Limb (tissue), 2 donors: Measurements from ENCODE around the gene C3orf20.

ENCODE experiments used
- DNase-seq, 2 donors: peaks; one replicate each; pipeline ENCODE4 v3.0.0-alpha.2; 2016; ENCODE audit errors: extremely low spot score in 2 of 2

C3orf20 gene

GRCh38 chr3:14674841-14675240 is at the start of gene C3orf20:
TSS of gene C3orf20 (plus strand) at chr3:14675141. CDS start at chr3:14682714, 7,573 bp downstream.
- DNase-seq = no peak

DNA sequence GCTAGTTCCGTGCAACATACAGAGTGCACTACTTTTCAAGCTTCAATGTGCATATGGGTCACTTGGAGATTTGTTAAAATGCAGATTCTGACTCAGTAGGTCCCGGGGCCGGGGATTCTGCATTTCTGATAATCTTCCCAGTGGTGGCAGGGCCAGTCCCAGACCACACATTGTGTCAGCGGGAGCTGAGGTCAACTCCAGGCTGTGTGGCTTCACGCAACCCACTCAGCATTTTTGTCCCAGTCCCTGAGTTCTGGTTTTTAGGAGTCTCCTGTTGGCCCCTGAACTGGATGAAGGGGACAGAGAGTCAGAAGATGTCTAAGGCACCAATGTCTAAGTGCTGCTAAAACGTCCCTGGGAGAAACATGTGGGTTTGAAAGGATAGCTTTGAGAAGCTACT is 49.5 kb upstream of the C3orf20 start:
- DNase-seq = no peak

GRCh38 chr3:14627815-14628214 is 47.1 kb upstream of the C3orf20 start:
- DNase-seq = no peak

GRCh38 chr3:14628406-14628805 is 46.5 kb upstream of the C3orf20 start:
- DNase-seq = no peak

GRCh38 chr3:14630404-14631100 is 44.4 kb upstream of the C3orf20 start:
- no peak for DNase-seq

DNA sequence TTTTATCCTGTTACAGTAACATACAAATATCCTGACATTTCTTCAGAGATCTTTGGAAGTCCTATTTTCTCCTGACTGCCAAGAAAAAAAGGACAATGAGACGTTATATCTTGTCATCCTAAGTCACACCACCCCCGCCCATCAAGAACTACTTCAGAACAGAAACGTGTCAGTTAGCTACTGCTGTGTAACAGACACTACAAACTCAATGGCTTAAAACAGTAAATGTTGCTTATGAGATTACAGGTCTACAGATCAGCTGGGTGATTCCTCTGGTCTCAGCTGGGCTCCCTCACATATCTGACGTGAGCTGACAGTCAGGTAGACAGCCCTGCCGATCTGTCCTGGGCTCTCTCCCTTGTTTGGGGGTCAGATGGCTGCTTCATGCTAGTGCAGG is 43.8 kb upstream of the C3orf20 start:
- no peak for DNase-seq

GRCh38 chr3:14631687-14632441 is 43.1 kb upstream of the C3orf20 start:
- no peak for DNase-seq

- DNase-seq = no peak
These were observed 42.5 kb upstream of the C3orf20 start for GRCh38 chr3:14632442-14632930.

GRCh38 chr3:14633417-14633816 is 41.5 kb upstream of the C3orf20 start:
- DNase-seq = no peak

DNA sequence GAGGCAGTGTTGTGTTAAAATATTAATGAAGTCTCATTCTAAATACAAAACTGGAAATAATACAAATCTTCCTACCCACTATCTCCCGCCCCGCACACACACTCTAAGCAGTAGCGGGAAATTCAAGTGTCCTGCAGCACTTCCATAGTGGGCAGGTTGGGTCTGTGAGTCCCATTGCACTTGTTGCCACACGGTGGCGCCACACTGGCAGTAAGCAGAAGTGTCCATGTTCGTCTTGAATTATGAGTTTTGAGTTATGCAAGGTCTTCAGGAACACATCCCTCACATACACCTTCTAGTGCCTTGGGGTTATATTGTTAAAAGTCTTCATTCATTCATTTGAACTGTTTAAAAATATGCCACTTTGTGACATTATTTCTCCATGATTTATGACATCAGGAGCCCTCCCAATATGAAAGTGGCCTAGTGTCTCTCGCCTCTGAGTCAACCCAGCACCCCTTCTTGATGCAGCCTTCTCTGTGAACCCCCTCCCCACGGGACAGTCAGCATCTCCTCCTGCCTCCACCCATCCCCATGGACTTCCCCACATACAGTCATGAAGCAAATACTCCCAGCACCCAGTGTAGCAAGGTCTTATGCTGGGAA is 41.0 kb upstream of the C3orf20 start:
- DNase-seq = peak in 1 of 2 donors; percentile 42

DNA sequence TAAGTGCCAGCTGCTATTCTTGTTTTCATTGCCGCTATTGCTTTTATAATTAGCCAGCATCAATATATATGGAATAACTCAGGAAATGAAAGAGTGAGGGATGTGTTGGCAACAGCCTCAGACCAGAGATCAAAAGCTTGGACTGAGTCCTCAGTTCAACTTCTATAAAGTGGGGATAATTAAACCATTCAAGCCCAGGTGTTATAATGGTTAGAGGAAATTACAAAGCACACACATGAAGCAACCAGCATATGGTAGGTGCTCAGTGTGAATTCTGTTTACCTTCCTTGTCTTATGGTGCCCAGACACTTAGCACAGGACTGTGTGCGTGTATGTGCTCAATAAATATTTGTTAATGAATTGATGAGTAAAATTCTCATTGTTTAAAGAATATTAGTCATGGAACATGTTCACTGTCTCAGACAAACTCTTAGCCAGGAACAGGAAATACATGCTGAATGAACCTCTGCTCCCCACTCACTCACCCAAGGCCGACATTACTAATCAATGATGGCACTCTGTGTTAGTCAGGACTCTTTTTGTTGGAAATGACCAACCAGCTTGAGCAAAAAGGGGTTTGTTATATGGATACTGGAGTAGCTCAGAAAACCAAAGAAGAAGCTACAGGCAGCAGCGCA is 40.1 kb upstream of the C3orf20 start:
- no peak for DNase-seq

DNA sequence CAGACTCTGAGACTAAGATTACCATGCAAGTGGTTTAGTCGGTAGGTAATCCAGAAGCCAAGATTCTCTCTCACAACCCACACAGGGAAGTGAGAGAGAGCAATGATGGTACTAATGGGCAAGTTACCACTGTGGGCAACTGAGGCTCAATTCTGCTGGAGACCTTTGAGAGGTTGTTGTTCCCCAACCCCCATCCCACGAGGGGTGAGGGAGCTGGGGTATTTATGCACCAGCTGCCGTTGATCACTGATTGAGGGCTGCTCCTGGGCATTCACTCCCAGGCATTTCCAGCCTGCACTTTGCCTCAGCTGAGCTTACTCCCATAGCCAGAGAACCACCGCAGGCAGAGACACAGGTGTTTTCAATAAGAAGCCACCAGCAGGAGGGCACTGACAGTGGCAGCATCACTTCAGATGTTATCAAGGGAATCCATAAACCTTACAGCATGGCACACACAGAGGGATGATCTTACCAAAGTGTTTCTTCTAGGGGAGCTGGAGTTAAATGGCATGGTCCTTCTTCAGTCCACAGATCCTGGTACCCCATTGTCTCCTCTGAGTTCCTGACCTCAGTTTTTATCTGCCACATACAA is 38.3 kb upstream of the C3orf20 start:
- no peak for DNase-seq

- DNase-seq = no peak
These were observed 34.8 kb upstream of the C3orf20 start for GRCh38 chr3:14640157-14640562.

- no peak for DNase-seq
These were observed 34.2 kb upstream of the C3orf20 start for GRCh38 chr3:14640734-14641133.

- DNase-seq = no peak
These were observed 33.6 kb upstream of the C3orf20 start for GRCh38 chr3:14641346-14641745.

DNA sequence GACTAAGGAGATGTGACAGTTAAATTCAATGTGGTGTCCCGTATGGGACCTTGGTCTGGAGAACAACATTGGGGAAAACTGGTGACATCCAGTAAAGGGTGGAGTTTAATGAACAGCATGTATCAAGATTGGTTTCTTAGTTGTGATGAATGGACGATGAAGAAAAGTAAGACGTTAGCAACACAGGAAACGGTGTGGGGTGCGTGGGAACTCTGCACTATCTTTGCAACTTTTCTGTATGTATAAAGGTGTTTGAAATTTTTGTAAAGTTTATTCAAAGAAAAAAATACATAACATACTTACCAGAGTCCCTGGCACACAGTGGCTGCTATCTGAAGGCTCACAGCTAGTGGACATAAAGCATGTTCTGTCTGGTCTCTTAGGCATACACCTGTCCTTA is 29.5 kb upstream of the C3orf20 start:
- DNase-seq = no peak

- DNase-seq = no peak
These were observed 28.8 kb upstream of the C3orf20 start for GRCh38 chr3:14646131-14646573.

GRCh38 chr3:14646589-14647413 is 28.1 kb upstream of the C3orf20 start:
- DNase-seq = no peak

DNA sequence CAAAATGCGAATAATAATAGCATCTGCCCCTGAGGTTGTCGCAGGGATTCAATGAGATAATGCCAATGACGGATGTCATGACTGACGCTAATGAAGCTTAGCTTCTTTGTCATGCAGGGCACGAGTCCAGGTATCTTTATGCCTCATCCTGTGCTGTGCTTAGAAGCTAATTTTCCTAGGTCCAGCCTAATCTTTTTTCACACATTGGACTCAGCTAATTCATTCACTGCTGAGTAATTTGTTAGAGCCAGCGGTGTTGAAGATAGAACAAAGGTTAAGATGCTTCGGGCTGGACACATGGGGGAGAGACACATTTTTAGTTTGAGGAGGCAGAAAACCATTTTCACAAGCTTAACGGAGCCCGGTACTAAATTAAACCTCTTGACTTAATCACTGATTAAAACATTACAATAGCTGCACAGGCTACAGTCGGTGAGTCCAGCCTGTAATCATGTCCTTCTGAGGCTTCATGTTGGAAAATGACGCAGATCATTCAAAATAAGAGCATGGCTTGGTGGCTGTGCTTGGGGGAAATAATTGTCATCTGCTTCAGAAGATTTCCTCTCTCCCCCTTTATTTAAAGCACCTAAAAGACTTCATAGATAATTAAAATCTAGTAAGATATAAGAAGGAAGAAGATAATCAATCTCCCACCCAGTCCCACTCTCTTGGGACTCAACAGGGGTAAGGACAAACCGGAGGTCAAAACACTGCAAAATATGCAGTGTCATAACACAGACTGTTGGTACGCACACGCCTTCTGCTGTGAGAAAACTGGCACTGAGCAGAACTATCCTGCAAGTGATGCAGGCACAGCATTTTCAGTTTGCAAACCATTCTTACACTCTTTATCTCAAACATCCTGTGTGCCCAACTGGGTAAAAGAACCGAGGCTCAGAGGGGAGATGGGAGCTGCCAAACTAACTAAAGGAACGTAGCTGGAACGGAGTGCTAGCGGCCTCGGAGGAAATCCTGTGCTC is 26.7 kb upstream of the C3orf20 start:
- DNase-seq = no peak
